HL-60 (cell line): ENCODE results near the gene TIPARP.
A peak's percentile ranks its signal among the peaks of the same experiment; 100 is the strongest.

ENCODE experiments used
- DNase-seq, 2 experiments: peaks; one replicate each; pipeline ENCODE4 v3.0.0-alpha.2; 2010 to 2020; ENCODE audit warnings: low read depth in 1 of 2, low spot score in 1 of 2
- H3K27ac ChIP-seq: fragments of 250-450 bp; sonication (Bioruptor Pico); replicated peaks from 2 replicates; pipeline ENCODE4 v1.5.1; 2020; ENCODE audit warnings: mild to moderate bottlenecking, moderate library complexity
- H3K27me3 ChIP-seq: fragments of 250-450 bp; sonication (Bioruptor Pico); 2 replicates; pipeline ENCODE4 v1.5.1; 2021; ENCODE audit warnings: mild to moderate bottlenecking, moderate library complexity; ENCODE audit not compliant: insufficient read depth, poor library complexity, severe bottlenecking
- H3K4me3 ChIP-seq: replicated peaks from 2 replicates; pipeline ENCODE4 v1.5.1; 2011; ENCODE audit warnings: mild to moderate bottlenecking, control low read depth, low read length; ENCODE audit not compliant: insufficient read depth
- CTCF ChIP-seq: IDR thresholded peaks from one replicate; pipeline ENCODE4 v1.5.1; 2011; ENCODE audit warnings: low read length, control low read depth, inconsistent platforms; ENCODE audit not compliant: insufficient read depth
- GABPA ChIP-seq: IDR thresholded peaks from 2 replicates; pipeline ENCODE4 v1.6.1; 2012; ENCODE audit warnings: low read depth
- POLR2AphosphoS5 ChIP-seq: IDR thresholded peaks from 2 replicates; pipeline ENCODE4 v1.6.1; 2012; ENCODE audit warnings: low read depth
- REST ChIP-seq: IDR thresholded peaks from 2 replicates; pipeline ENCODE4 v1.6.1; 2012; ENCODE audit warnings: low read depth; ENCODE audit not compliant: insufficient replicate concordance
- SPI1 ChIP-seq: IDR thresholded peaks from 2 replicates; pipeline ENCODE4 v1.6.1; 2012; ENCODE audit warnings: low read depth, mild to moderate bottlenecking, borderline replicate concordance

TIPARP gene

DNA sequence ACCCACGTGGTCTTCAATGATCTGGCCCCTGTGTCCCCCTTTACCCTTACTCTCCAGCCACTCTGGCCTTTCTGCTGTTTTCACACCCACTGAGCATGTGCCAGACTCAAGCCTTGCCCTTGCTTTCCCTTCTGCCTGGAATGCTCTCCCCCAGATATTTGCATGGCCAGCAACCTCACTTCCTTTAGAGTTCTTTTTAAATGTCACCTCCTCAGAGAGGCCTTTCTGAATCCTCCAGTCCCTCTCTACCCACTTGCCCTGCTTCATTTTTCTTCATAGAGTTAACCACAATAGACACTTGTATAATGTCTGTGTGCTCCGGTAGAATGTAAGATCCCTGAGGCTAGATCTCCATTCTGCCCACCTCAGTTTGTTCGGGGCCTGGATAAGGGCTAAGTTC lies 39.4 kb upstream of the TIPARP start:
- Histone ChIP-seq H3K27ac (no peak overlapping the region), H3K4me3 (no peak overlapping the region), H3K27me3 (no peaks in the 10 kb centered on the region)
- no peak for DNase-seq
- TF ChIP-seq POLR2AphosphoS5 (no peak), REST (no peak), GABPA (no peak), SPI1 (no peak), CTCF (no peak)

DNA sequence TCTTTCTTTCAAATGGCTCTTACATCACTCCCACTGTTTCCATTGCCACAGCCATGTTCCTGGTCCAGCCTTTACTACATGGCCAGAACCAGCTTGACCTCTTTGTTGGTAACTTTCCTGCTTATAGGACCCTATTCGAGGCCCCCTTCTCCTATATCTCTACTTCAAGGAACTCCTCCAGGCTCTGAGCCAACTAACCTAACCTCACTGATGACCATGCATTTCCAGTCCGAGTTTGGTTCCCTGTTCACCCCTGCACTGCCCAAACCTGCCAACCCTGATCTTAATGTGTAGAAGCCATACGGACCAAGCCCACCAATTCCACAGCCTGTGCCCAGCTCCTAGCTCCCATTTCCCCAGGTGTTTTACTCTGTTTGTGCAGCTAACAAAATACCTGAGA lies 38.4 kb upstream of the TIPARP start:
- no peak overlapping the region for H3K4me3 ChIP-seq
- H3K27me3 ChIP-seq = no peaks in the 10 kb centered on the region
- DNase-seq = peak in 1 of 2 experiments; percentile 11
- H3K27ac ChIP-seq = no peak overlapping the region
- TF ChIP-seq GABPA (no peak), POLR2AphosphoS5 (no peak), SPI1 (no peak), REST (no peak), CTCF (no peak)

DNA sequence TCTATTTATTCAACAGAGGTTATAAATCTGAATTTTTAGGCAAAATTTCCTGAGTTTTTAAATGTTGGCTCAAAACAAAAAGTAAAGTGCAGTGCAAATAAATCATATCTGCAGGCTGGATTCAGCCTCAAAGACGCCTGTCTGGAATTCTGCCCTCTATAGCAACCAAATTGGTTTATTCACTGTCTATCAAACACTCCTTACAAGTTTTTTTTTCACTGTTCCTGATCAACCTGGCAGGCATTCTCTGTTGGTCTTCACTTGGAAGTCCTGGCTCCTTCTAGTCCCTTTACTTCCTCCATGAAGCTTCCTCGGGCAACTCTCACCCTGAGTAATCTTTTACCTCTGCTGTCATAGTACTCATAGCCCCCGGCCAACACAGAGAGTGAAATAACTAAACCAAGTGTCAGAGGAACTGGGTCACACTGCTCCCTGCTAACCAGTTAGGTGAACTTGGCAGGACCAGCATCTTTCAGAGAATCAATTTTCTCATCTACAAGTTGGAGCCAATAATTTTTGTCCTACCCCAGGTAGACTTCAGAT lies 36.8 kb upstream of the TIPARP start:
- no peak for TF ChIP-seq SPI1
- TF ChIP-seq POLR2AphosphoS5 = no peak
- TF ChIP-seq CTCF = no peak
- TF ChIP-seq REST = no peak
- no peak for TF ChIP-seq GABPA
- Histone ChIP-seq H3K27ac (no peak overlapping the region), H3K4me3 (no peak overlapping the region), H3K27me3 (no peaks in the 10 kb centered on the region)
- no peak for DNase-seq
